H9 (cell line): ENCODE measurements around the gene ATM. TPM values are rescaled to one million over a fixed set of nuclear protein-coding genes. Genes with fewer than 3 reads are reported as not detected.

ENCODE experiments used
- DNase-seq: peaks from one replicate; pipeline ENCODE4 v3.0.0-alpha.2; 2017
- H2AFZ ChIP-seq: one replicate; pipeline ENCODE4 v1.6.1; 2013; ENCODE audit warnings: mild to moderate bottlenecking, low read length, control low read depth, moderate library complexity
- H2AK5ac ChIP-seq: 2 replicates; pipeline ENCODE4 v1.6.1; 2013; ENCODE audit warnings: low read length, control low read depth, mixed read lengths; ENCODE audit not compliant: insufficient read length
- H2BK120ac ChIP-seq: one replicate; pipeline ENCODE4 v1.6.1; 2013; ENCODE audit warnings: low read depth, mild to moderate bottlenecking, low read length, control low read depth, inconsistent platforms; ENCODE audit not compliant: poor library complexity, severe bottlenecking
- H2BK12ac ChIP-seq: 2 replicates; pipeline ENCODE4 v1.6.1; 2013; ENCODE audit warnings: low read length, control low read depth, mixed read lengths, low read depth; ENCODE audit not compliant: insufficient read length
- H2BK15ac ChIP-seq: 2 replicates; pipeline ENCODE4 v1.6.1; 2013; ENCODE audit warnings: low read depth, low read length, control low read depth
- H2BK20ac ChIP-seq: one replicate; pipeline ENCODE4 v1.6.1; 2013; ENCODE audit warnings: low read depth, mild to moderate bottlenecking, low read length, control low read depth, inconsistent platforms; ENCODE audit not compliant: poor library complexity, severe bottlenecking
- H2BK5ac ChIP-seq: 2 replicates; pipeline ENCODE4 v1.6.1; 2013; ENCODE audit warnings: low read length, control low read depth, mixed read lengths; ENCODE audit not compliant: insufficient read length
- H3K14ac ChIP-seq: 2 replicates; pipeline ENCODE4 v1.6.1; 2013; ENCODE audit warnings: low read length, control low read depth; ENCODE audit not compliant: insufficient read depth
- H3K18ac ChIP-seq: 2 replicates; pipeline ENCODE4 v1.6.1; 2013; ENCODE audit warnings: low read depth, mild to moderate bottlenecking, mixed read lengths, low read length, control low read depth; ENCODE audit not compliant: insufficient read length
- H3K23ac ChIP-seq: 2 replicates; pipeline ENCODE4 v1.6.1; 2013; ENCODE audit warnings: low read length, control low read depth, mixed read lengths, low read depth; ENCODE audit not compliant: insufficient read length
- H3K23me2 ChIP-seq: 2 replicates; pipeline ENCODE4 v1.6.1; 2013; ENCODE audit warnings: low read depth, mild to moderate bottlenecking, mixed read lengths, low read length, control low read depth; ENCODE audit not compliant: insufficient read length, poor library complexity, severe bottlenecking
- H3K27ac ChIP-seq: 2 replicates; pipeline ENCODE4 v1.5.1; 2013; ENCODE audit warnings: low read length, control low read depth, mixed read lengths, low read depth; ENCODE audit not compliant: insufficient read length
- H3K27me3 ChIP-seq: 2 replicates; pipeline ENCODE4 v1.6.1; 2013; ENCODE audit warnings: low read length, control low read depth, inconsistent platforms; ENCODE audit not compliant: insufficient read depth
- H3K4ac ChIP-seq: 2 replicates; pipeline ENCODE4 v1.6.1; 2013; ENCODE audit warnings: low read depth, mild to moderate bottlenecking, control low read depth, inconsistent platforms, low read length, moderate library complexity
- H3K4me1 ChIP-seq: 2 replicates; pipeline ENCODE4 v1.6.1; 2013; ENCODE audit warnings: low read length, control low read depth, inconsistent platforms; ENCODE audit not compliant: insufficient read depth
- H3K4me2 ChIP-seq: 2 replicates; pipeline ENCODE4 v1.6.1; 2013; ENCODE audit warnings: low read length, control low read depth, mixed read lengths; ENCODE audit not compliant: insufficient read length, insufficient read depth
- H3K56ac ChIP-seq: 2 replicates; pipeline ENCODE4 v1.6.1; 2013; ENCODE audit warnings: low read depth, mild to moderate bottlenecking, mixed read lengths, low read length, control low read depth; ENCODE audit not compliant: insufficient read length
- H3K79me1 ChIP-seq: 2 replicates; pipeline ENCODE4 v1.6.1; 2013; ENCODE audit warnings: low read depth, mild to moderate bottlenecking, moderate library complexity, low read length, control low read depth, inconsistent platforms; ENCODE audit not compliant: insufficient read depth, poor library complexity, severe bottlenecking
- H3K79me2 ChIP-seq: 2 replicates; pipeline ENCODE4 v1.6.1; 2013; ENCODE audit warnings: low read length, control low read depth, inconsistent platforms; ENCODE audit not compliant: insufficient read depth
- H3K9ac ChIP-seq: 2 replicates; pipeline ENCODE4 v1.6.1; 2013; ENCODE audit warnings: low read length, control low read depth, mixed read lengths; ENCODE audit not compliant: insufficient read length; ENCODE audit errors: extremely low read depth
- H3K9me3 ChIP-seq: one replicate; pipeline ENCODE4 v1.6.1; 2013; ENCODE audit warnings: low read depth, low read length, inconsistent platforms; ENCODE audit not compliant: control insufficient read depth
- H3T11ph ChIP-seq: one replicate; pipeline ENCODE4 v1.6.1; 2013; ENCODE audit warnings: mild to moderate bottlenecking, low read length, control low read depth, inconsistent platforms
- H4K20me1 ChIP-seq: one replicate; pipeline ENCODE4 v1.6.1; 2013; ENCODE audit not compliant: control insufficient read depth, insufficient read length, insufficient read depth
- H4K5ac ChIP-seq: 2 replicates; pipeline ENCODE4 v1.6.1; 2013; ENCODE audit warnings: low read depth, mild to moderate bottlenecking, mixed read lengths, low read length, control low read depth; ENCODE audit not compliant: insufficient read length
- H4K8ac ChIP-seq: replicated peaks from 2 replicates; pipeline ENCODE4 v1.6.1; 2013; ENCODE audit warnings: low read length, control low read depth, mixed read lengths, low read depth; ENCODE audit not compliant: insufficient read length
- H4K91ac ChIP-seq: 2 replicates; pipeline ENCODE4 v1.6.1; 2013; ENCODE audit warnings: low read depth, mild to moderate bottlenecking, moderate library complexity, mixed read lengths, low read length, control low read depth; ENCODE audit not compliant: insufficient read length
- H3K27ac Mint-ChIP-seq, 3 experiments: 2 replicates in 2 of 3; 3 replicates in 1 of 3; pipeline ENCODE4 v1.8.0; 2020 to 2021; ENCODE audit warnings: mixed read lengths in 3 of 3, mild to moderate bottlenecking in 1 of 3, moderate library complexity in 1 of 3
- H3K27me3 Mint-ChIP-seq: 2 replicates; pipeline ENCODE4 v1.8.0; 2021; ENCODE audit warnings: low read depth, mild to moderate bottlenecking, moderate library complexity, mixed read lengths
- H3K36me3 Mint-ChIP-seq, 3 experiments: 2 replicates in 2 of 3; 3 replicates in 1 of 3; pipeline ENCODE4 v1.8.0; 2020 to 2021; ENCODE audit warnings: low read depth in 3 of 3, mixed read lengths in 3 of 3; ENCODE audit not compliant: insufficient read depth in 1 of 3
- H3K4me1 Mint-ChIP-seq, 2 experiments: 2 replicates each; pipeline ENCODE4 v1.8.0; 2020; ENCODE audit warnings: mixed read lengths in 2 of 2
- H3K4me3 Mint-ChIP-seq, 2 experiments: 2 replicates in 1 of 2; 3 replicates in 1 of 2; pipeline ENCODE4 v1.8.0; 2020 to 2021; ENCODE audit warnings: mild to moderate bottlenecking in 2 of 2, mixed read lengths in 2 of 2, moderate library complexity in 1 of 2
- H3K9me3 Mint-ChIP-seq, 2 experiments: 2 replicates in 1 of 2; 3 replicates in 1 of 2; pipeline ENCODE4 v1.8.0; 2020; ENCODE audit warnings: mild to moderate bottlenecking in 2 of 2, mixed read lengths in 2 of 2, moderate library complexity in 1 of 2
- CTCF ChIP-seq: fragments of 200-600 bp; sonication (generic); conservative IDR thresholded peaks from 3 replicates; pipeline ENCODE4 v1.8.0; 2021; ENCODE audit warnings: antibody characterized with exemption, mild to moderate bottlenecking
- WGBS: extraction: QIAGEN DNeasy Blood & Tissue Kit; methylation state at CpG from one replicate; pipeline ENCODE4 v1.1.7; 2013; ENCODE audit warnings: missing lambda C conversion rate, low lambda C conversion rate, mixed read lengths; ENCODE audit not compliant: insufficient read length; ENCODE audit errors: extremely low coverage; 5-methylcytosine and 5-hydroxymethylcytosine counted together
- total RNA-seq: library from RNA; stranded (reverse); gene quantifications from 2 replicates; pipeline ENCODE4 v1.2.1, GENCODE V29; 2021

ATM gene
- total RNA-seq, 1 experiment from 2014 or later, result 58.9 TPM

DNA sequence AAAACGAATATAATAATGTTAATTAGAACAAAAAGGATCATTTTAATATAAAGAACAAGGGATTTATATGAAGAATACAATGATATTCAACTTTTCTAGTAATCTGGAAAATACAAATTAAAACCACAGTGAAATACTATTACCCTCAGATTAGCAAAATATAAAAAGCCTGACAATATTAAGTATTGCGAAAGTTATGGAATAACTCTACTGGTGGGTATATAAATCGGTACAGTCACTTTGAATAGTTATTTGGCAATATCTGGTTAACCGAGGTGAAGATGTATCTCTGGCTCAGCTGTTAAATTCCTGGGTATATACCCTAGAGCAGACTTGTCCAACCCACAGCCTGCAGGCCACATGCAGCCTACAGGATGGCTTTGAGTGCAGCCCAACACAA, 118.8 kb downstream of the ATM start:
- Mint-ChIP-seq H3K27ac (no peak overlapping the region), H3K27me3 (no peaks in the 10 kb centered on the region), H3K4me1 (peaks cover 21 to 25% of the 10 kb centered on the region in 2 experiments), H3K9me3 (no peaks in the 10 kb centered on the region), H3K4me3 (no peak overlapping the region), H3K36me3 (peaks cover 0 to 11% (median 4%) of the 10 kb centered on the region in 3 experiments; a peak in 3 of 7 replicates)
- Histone ChIP-seq H3K4me1 (no peaks in the 10 kb centered on the region; the same call in 1 of the 2 replicates), H3K4me2 (no peak overlapping the region), H2BK120ac (no peak overlapping the region), H2BK20ac (no peak overlapping the region), H3K27me3 (no peaks in the 10 kb centered on the region), H4K20me1 (no peaks in the 10 kb centered on the region), H3K14ac (no peak overlapping the region), H3K23me2 (no peaks in the 10 kb centered on the region), H3K9ac (no peak overlapping the region), H4K5ac (no peak overlapping the region), H3K9me3 (no peaks in the 10 kb centered on the region), H3K56ac (no peak overlapping the region), H3K79me2 (no peaks in the 10 kb centered on the region), H4K8ac (no peak overlapping the region), H3K79me1 (no peaks in the 10 kb centered on the region), H3K27ac (no peak overlapping the region), H3T11ph (no peak overlapping the region), H3K18ac (no peak overlapping the region), H3K4ac (no peak overlapping the region), H3K23ac (no peak overlapping the region), H4K91ac (no peak overlapping the region), H2BK15ac (no peak overlapping the region), H2BK12ac (no peak overlapping the region), H2AK5ac (no peak overlapping the region), H2BK5ac (no peak overlapping the region), H2AFZ (no peak overlapping the region)
- WGBS, result no CpG with 5 or more reads among the region's 4 CpGs
- no peak for DNase-seq
- TF ChIP-seq CTCF, result no peak
